NK-92 (cell line): ENCODE measurements around the gene FUCA1.
"Not testable (repeated sequence)": the region's sequence is repeated elsewhere in the genome, so short reads cannot be mapped to it uniquely, and the experiment has no call there.

ENCODE experiments used
- DNase-seq: peaks from one replicate; lab custom pipeline; 2025; ENCODE audit not compliant: unreplicated experiment; lab: John Stamatoyannopoulos, UW

FUCA1 gene

GRCh38 chr1:23867895-23868556 lies at the start of gene FUCA1:
Gene FUCA1 (minus strand): TSS chr1:23868290. CDS start chr1:23868286, 4 bp downstream.
- DNase-seq: peak; percentile 72

DNA sequence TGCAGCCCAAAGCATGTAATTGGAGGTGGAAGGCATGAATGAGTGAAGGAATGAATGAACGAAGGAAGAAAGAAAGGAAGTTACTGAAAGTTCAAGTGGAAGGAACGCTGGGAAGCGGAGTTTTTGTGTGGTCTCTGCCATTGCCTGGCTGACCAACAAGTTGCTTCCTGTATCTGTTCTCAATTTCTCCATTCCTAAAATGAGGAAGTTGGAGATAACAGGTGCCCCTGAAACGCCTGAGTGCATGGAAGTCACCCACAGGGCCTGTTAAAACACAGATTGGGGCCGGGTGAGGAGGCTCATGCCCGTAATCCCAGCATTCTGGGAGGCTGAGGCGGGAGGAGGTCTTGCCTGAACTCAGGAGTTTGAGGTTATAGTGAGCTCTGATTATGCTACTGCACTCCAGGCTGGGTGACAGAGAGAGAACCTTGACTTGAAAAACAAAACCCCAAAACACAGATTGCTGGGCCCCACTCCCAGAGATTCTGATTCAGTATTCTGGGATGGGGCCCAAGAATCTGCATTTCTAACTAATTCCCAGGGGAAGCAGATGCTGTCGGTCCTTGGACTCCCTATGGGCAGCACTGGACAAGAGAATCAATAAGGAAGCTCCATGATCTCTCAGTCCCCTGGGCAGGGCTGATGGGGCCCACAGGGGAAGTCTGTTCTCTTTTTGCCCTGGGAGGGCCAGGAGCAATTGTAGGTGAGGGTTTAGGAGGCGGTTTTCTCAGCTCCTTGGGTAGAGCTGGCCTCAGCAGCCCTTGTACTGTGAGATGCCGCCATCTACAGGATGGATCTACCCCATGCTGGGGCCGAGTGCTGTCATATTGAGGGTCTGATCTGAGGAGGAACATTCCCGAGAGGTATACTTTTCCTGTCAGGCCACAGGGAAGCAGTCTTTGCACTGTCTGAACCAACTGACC lies 48.4 kb upstream of the FUCA1 start:
- DNase-seq: no peak

DNA sequence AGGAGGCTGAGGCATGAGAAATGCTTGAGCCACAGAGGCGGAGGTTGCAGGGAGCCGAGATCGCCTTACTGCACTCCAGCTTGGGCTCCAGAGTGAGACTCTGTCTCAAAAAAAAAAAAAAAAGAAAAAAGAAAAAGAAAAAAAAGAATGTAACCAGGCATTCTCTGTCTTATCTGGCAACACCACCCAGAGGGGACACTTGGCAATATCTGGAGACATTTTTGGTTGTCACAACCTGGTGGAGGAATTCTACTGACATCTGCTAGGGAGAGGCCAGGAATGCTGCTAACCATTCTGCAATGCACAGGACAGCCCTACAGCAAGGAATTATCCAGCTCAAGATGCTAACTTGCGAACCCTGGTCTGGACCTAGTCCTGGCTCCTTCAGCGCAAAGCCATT lies 47.4 kb upstream of the FUCA1 start:
- DNase-seq: no peak

DNA sequence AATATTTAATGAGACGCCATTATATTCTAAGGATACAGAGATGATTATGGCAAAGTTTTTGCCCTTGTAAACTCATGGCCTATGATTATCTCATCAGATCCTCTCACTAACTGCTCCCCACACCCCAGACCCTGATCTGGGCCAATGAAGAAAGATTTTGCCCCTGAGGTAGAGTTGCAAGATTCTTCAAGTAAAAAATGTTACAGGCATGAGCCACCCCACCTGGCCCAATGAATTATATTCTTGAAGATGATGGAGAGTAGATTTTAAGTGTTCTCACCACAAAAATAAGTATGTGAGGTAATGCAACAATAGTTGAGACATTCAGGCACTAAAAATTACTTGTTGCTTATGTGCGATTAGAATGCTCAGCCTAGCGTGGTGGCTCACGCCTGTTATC lies 46.8 kb upstream of the FUCA1 start:
- DNase-seq: no peak

DNA sequence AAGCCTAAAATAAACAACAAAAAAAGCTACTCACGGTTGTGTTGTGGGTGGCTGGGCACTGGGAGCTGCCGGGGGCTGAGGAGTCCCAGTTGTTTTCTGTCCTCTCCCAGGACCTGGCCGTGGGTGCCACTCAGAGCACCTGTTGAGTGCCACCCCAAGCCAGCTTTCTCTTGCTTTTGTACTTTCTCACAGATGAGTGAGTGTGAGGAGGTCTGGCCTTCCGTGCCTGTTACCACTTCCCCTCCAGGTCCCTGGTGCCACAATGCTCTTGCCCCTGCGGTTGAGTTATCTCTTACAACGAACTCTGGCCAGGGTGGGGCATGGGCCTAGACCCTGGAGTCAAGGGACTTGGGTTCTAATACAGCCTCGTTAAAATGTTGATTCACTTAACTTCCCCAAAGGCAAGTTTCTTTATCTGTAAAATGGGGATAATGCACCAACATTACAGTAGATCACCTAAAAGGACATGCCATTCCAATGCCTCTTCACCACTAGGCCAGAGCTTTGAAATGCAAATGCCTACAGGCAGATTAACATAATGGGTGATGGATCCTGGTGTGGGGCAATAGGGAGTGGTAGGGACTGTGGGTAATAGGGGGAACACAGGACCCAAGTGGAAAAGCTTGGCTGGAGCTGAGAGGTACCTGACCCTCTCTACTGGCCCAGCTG lies 45.3 kb upstream of the FUCA1 start, which contains the start of gene CNR2:
Gene CNR2 (minus strand): TSS at position 151 of the 669 bp plus-strand sequence. CDS start 37,745 bp downstream, outside the sequence.
- DNase-seq: no peak

GRCh38 chr1:23911921-23912320 lies 43.8 kb upstream of the FUCA1 start:
- DNase-seq: no peak

- DNase-seq: no peak
Observed at GRCh38 chr1:23910553-23911246, 42.6 kb upstream of the FUCA1 start.

GRCh38 chr1:23910144-23910543 lies 42.1 kb upstream of the FUCA1 start:
- no peak for DNase-seq

GRCh38 chr1:23909412-23909811 lies 41.3 kb upstream of the FUCA1 start:
- no peak for DNase-seq

- DNase-seq: no peak
Observed at GRCh38 chr1:23908453-23909341, 40.6 kb upstream of the FUCA1 start.

GRCh38 chr1:23906731-23907130 lies 38.6 kb upstream of the FUCA1 start:
- no peak for DNase-seq

- DNase-seq: no peak
Observed at GRCh38 chr1:23905461-23906025, 37.5 kb upstream of the FUCA1 start.

GRCh38 chr1:23904748-23905357 lies 36.8 kb upstream of the FUCA1 start:
- DNase-seq: no peak

- DNase-seq: no peak
Observed at GRCh38 chr1:23903754-23904153, 35.7 kb upstream of the FUCA1 start.

- no peak for DNase-seq
Observed at GRCh38 chr1:23902321-23903278, 34.5 kb upstream of the FUCA1 start.

DNA sequence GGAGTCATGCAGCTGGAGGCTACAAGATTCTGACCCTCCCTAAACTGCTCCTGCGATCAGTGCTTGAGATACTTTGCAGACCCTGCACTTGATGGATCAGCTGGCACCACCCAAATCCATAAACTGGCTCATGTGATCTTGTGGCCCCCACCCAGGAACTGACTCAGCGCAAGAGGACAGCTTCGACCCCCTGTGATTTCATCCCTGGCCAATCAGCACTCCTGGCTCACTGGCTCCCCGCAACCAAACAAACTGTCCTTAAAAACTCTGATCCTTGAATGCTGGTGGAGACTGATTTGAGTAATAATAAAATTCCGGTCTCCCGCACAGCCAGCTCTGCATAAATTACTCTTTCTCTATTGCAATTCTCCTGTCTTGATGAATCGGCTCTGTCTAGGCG lies 31.9 kb upstream of the FUCA1 start:
- DNase-seq: not testable (repeated sequence)

- no peak for DNase-seq
Observed at GRCh38 chr1:23899070-23899469, 31.0 kb upstream of the FUCA1 start.

DNA sequence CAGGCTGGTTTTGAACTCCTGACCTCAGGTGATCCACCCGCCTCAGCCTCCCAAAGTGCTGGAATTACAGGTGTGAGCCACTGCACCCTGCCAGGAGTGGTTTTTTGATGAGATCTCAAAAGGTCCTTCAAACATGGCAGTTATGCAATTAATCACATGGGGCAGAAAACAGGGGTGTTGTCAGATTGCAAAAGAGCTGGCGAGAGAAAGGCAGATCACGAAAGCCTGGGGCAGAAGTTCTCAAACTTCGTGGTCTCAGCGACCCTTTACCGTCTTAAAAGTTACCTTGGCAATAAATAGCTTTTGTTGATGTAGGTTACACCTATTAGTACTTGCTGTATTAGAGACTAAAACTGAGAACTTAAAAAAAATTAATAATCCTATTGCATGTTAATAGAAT lies 29.0 kb upstream of the FUCA1 start:
- peak; percentile 16 for DNase-seq
